Esophagus squamous epithelium (tissue), 5 donors: ENCODE measurements around the gene EPB41L4A. TPM values are rescaled to one million over a fixed set of nuclear protein-coding genes. Genes with fewer than 3 reads are reported as not detected.
"Not testable (repeated sequence)": the region's sequence is repeated elsewhere in the genome, so short reads cannot be mapped to it uniquely, and the experiment has no call there.

ENCODE experiments used
- DNase-seq: peaks from one replicate; lab custom pipeline; 2025; lab: John Stamatoyannopoulos, UW
- H3K27ac ChIP-seq, 4 donors: fragments of 200-600 bp; sonication (generic); one replicate each; pipeline ENCODE4 v1.5.1; 2016 to 2019; ENCODE audit warnings: mild to moderate bottlenecking in 1 of 4
- H3K27me3 ChIP-seq, 4 donors: fragments of 200-600 bp; sonication (generic); 1 replicate in 3 of 4; 2 replicates in 1 of 4; pipeline versions ENCODE4 v1.5.1 to v1.6.0; 2017 to 2021; ENCODE audit warnings: antibody characterized with exemption in 1 of 4
- H3K36me3 ChIP-seq, 3 donors: fragments of 200-600 bp; sonication (generic); one replicate each; pipeline ENCODE4 v1.5.1; 2016 to 2019
- H3K4me1 ChIP-seq, 3 donors: fragments of 200-600 bp; sonication (generic); one replicate each; pipeline ENCODE4 v1.5.1; 2017 to 2019
- H3K4me3 ChIP-seq, 4 donors: fragments of 200-600 bp; sonication (generic); 1 replicate in 3 of 4; 2 replicates in 1 of 4; pipeline ENCODE4 v1.5.1; 2016 to 2019; ENCODE audit warnings: mild to moderate bottlenecking in 2 of 4, moderate library complexity in 1 of 4
- H3K9me3 ChIP-seq, 3 donors: fragments of 200-600 bp; sonication (generic); one replicate each; pipeline ENCODE4 v1.5.1; 2016 to 2019
- POLR2A ChIP-seq, 4 donors: fragments of 450-650 bp; IDR thresholded peaks; one replicate each; pipeline ENCODE4 v1.6.1; 2017; ENCODE audit warnings: antibody characterized with exemption in 4 of 4, mild to moderate bottlenecking in 4 of 4, moderate library complexity in 3 of 4
- WGBS, 2 donors: methylation state at CpG; one replicate each; pipeline ENCODE4 v1.1.5; 2018; 5-methylcytosine and 5-hydroxymethylcytosine counted together
- intact Hi-C: fragments of 100-400 bp; cut with DNase I; formaldehyde crosslinking; loops from one replicate; pipeline ENCODE4 v1.15.0; 2022
- total RNA-seq, 4 donors: library from RNA; depleted of rRNA; stranded (reverse); fragments of >200 nt; gene quantifications; one replicate each; pipeline ENCODE4 v1.1.0, GENCODE V29; 2016
- TF ChIP-seq, protein P1 (sequence below), 6 experiments: fragments of 450-650 bp in 4 of 6; fragments of 200-600 bp in 2 of 6; sonication (generic) in 2 of 6; IDR thresholded peaks; one replicate each; pipeline ENCODE4 v1.5.1; 2016 to 2019; ENCODE audit warnings: antibody characterized with exemption in 6 of 6, mild to moderate bottlenecking in 4 of 6, moderate library complexity in 4 of 6
- donor health status: DM: yes; HTN: yes; CAD: no.

The EPB41L4A gene
- total RNA-seq, 4 donors from 2014 or later: 18.9 to 25.9 (median 20.7) TPM

GRCh38 chr5:112372543-112372942 is 46.5 kb downstream of the EPB41L4A start:
- Histone ChIP-seq H3K9me3 (no peaks in the 10 kb centered on the region), H3K4me1 (peaks cover 3 to 30% (median 16%) of the 10 kb centered on the region in 3 donors), H3K36me3 (peaks cover 0 to 5% (median 0%) of the 10 kb centered on the region in 3 donors), H3K4me3 (no peak overlapping the region), H3K27ac (no peak overlapping the region), H3K27me3 (no peaks in the 10 kb centered on the region)
- no peak for DNase-seq
- TF ChIP-seq POLR2A (IDR thresholded peaks at IDR 0.05): no peak
- TF ChIP-seq, protein P1, sequence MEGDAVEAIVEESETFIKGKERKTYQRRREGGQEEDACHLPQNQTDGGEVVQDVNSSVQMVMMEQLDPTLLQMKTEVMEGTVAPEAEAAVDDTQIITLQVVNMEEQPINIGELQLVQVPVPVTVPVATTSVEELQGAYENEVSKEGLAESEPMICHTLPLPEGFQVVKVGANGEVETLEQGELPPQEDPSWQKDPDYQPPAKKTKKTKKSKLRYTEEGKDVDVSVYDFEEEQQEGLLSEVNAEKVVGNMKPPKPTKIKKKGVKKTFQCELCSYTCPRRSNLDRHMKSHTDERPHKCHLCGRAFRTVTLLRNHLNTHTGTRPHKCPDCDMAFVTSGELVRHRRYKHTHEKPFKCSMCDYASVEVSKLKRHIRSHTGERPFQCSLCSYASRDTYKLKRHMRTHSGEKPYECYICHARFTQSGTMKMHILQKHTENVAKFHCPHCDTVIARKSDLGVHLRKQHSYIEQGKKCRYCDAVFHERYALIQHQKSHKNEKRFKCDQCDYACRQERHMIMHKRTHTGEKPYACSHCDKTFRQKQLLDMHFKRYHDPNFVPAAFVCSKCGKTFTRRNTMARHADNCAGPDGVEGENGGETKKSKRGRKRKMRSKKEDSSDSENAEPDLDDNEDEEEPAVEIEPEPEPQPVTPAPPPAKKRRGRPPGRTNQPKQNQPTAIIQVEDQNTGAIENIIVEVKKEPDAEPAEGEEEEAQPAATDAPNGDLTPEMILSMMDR (IDR thresholded peaks at IDR 0.05): no peak
- intact Hi-C loops: no loop called here

DNA sequence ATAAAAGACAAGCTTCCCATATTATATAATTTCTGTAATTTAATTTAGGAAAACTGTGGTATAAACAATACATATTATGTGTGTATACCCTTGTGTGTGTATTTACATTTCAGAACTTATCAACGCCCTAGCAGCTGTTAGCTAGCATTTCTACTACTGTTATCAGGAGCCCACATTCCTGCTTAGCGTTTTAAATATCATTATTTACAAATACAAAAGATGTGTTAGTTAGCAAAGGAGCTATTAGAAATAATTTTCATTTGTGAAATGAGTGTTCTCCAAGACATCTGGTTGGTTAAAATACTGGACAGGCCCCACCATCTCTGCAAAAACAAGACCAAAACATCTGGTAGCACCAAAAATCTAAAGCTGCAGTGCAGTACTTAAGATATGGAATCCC is 48.0 kb downstream of the EPB41L4A start:
- peaks cover 3 to 39% (median 16%) of the 10 kb centered on the region in 3 donors for H3K4me1 ChIP-seq
- no peak overlapping the region for H3K4me3 ChIP-seq
- H3K9me3 ChIP-seq: no peaks in the 10 kb centered on the region
- TF ChIP-seq, protein P1 (IDR thresholded peaks at IDR 0.05): no peak
- no peak for TF ChIP-seq POLR2A (IDR thresholded peaks at IDR 0.05)
- intact Hi-C loops: no loop called here
- H3K27me3 ChIP-seq: no peaks in the 10 kb centered on the region
- no peaks in the 10 kb centered on the region for H3K36me3 ChIP-seq
- WGBS, 2 donors: 72 to 89% methylated on average over 2 of the region's 2 CpGs
- no peak for DNase-seq
- H3K27ac ChIP-seq: no peak overlapping the region

GRCh38 chr5:112367400-112367799 is 51.7 kb downstream of the EPB41L4A start:
- H3K36me3 ChIP-seq: no peaks in the 10 kb centered on the region
- intact Hi-C loops: no loop called here
- H3K27me3 ChIP-seq: no peaks in the 10 kb centered on the region
- no peak for DNase-seq
- H3K4me3 ChIP-seq: no peak overlapping the region
- TF ChIP-seq POLR2A (IDR thresholded peaks at IDR 0.05): no peak
- TF ChIP-seq, protein P1 (IDR thresholded peaks at IDR 0.05): no peak
- WGBS, 2 donors: 80 to 84% methylated on average over 4 of the region's 4 CpGs
- H3K4me1 ChIP-seq: peaks cover 0 to 18% (median under 1%) of the 10 kb centered on the region in 3 donors
- H3K27ac ChIP-seq: no peak overlapping the region
- H3K9me3 ChIP-seq: no peaks in the 10 kb centered on the region

DNA sequence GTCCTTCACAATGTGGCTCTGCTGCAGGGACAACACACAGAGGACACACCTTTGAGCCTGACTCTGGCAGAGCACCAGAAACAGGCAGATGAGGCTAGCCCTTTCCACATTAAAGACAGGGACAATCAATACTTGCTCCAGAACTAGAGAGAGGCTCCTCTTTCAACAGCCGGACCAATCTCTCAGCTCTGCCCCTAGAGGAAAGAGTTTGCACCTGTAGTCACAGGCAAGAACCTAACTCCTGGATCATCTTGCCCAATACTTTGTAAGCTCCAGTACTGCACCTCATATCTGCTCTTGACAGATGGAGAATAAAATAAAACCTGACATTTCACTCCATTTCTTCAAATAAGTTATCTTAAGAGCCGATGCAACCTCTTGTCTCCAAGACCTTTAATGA is 52.1 kb downstream of the EPB41L4A start:
- WGBS, 2 donors: 65 to 68% methylated on average over 2 of the region's 2 CpGs
- intact Hi-C loops: no loop called here
- Histone ChIP-seq H3K27me3 (no peaks in the 10 kb centered on the region), H3K4me3 (no peak overlapping the region), H3K36me3 (no peaks in the 10 kb centered on the region), H3K4me1 (peaks cover 0 to 18% (median 0%) of the 10 kb centered on the region in 3 donors), H3K27ac (peak overlapping the region in 1 of 4 donors; percentile 13), H3K9me3 (no peaks in the 10 kb centered on the region)
- no peak for DNase-seq
- TF ChIP-seq, protein P1 (IDR thresholded peaks at IDR 0.05): peak in 3 of 6 experiments; percentile 15 to 41 (median 21)
- TF ChIP-seq POLR2A (IDR thresholded peaks at IDR 0.05): no peak

DNA sequence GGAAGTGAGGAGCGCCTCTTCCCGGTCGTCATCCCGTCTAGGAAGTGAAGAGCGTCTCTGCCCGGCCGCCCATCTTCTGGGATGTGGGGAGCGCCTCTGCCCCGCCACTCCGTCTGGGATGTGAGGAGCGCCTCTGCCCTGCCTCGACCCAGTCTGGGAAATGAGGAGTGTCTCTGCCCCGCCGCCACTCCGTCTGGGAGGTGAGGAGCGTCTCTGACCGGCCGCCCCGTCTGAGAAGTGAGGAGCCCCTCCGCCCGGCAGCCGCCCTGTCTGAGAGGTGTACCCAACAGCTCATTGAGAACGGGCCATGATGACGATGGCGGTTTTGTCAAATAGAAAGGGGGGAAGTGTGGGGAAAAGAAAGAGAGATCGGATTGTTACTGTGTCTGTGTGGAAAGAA is 58.3 kb downstream of the EPB41L4A start:
- H3K9me3 ChIP-seq, H3K36me3 ChIP-seq, H3K4me1 ChIP-seq, intact Hi-C loops, DNase-seq, H3K27ac ChIP-seq, H3K4me3 ChIP-seq, H3K27me3 ChIP-seq: not testable (repeated sequence)
- WGBS, 2 donors: 100% methylated on average over 1 of the region's 26 CpGs; no CpG with 5 or more reads in 1 of the 2 donors
